Chondrocyte (in vitro differentiated cells): Measurements from ENCODE around the gene CADM1. TPM values are rescaled to one million over a fixed set of nuclear protein-coding genes. Genes with fewer than 3 reads are reported as not detected.

ENCODE experiments used
- DNase-seq: peaks from one replicate; pipeline ENCODE4 v3.0.0; 2021; ENCODE audit warnings: mixed read lengths, low spot score
- H3K27ac Mint-ChIP-seq: one replicate; pipeline ENCODE4 v1.8.0; 2021; ENCODE audit warnings: mild to moderate bottlenecking, moderate library complexity, mixed read lengths; ENCODE audit not compliant: unreplicated experiment
- H3K27me3 Mint-ChIP-seq: 2 replicates; pipeline ENCODE4 v1.8.0; 2021; ENCODE audit warnings: low read depth, mixed read lengths
- H3K36me3 Mint-ChIP-seq: 2 replicates; pipeline ENCODE4 v1.8.0; 2021; ENCODE audit warnings: low read depth, mixed read lengths
- H3K4me1 Mint-ChIP-seq: 2 replicates; pipeline ENCODE4 v1.8.0; 2021; ENCODE audit warnings: low read depth, mild to moderate bottlenecking, mixed read lengths
- H3K4me3 Mint-ChIP-seq: one replicate; pipeline ENCODE4 v1.8.0; 2021; ENCODE audit warnings: mild to moderate bottlenecking, moderate library complexity, mixed read lengths; ENCODE audit not compliant: unreplicated experiment
- H3K9me3 Mint-ChIP-seq: 2 replicates; pipeline ENCODE4 v1.8.0; 2021; ENCODE audit warnings: low read depth, mixed read lengths
- total RNA-seq: library from RNA; stranded (reverse); gene quantifications from 3 replicates; pipeline ENCODE4 v1.2.1, GENCODE V29; 2021
- TF ChIP-seq, protein P1 (sequence below): fragments of 200-600 bp; sonication (generic); IDR thresholded peaks from 2 replicates; pipeline ENCODE4 v1.5.0; 2021; ENCODE audit warnings: antibody characterized with exemption, mild to moderate bottlenecking, moderate library complexity

CADM1 gene
- total RNA-seq, 1 donor from 2014 or later, result 29.0 TPM

DNA sequence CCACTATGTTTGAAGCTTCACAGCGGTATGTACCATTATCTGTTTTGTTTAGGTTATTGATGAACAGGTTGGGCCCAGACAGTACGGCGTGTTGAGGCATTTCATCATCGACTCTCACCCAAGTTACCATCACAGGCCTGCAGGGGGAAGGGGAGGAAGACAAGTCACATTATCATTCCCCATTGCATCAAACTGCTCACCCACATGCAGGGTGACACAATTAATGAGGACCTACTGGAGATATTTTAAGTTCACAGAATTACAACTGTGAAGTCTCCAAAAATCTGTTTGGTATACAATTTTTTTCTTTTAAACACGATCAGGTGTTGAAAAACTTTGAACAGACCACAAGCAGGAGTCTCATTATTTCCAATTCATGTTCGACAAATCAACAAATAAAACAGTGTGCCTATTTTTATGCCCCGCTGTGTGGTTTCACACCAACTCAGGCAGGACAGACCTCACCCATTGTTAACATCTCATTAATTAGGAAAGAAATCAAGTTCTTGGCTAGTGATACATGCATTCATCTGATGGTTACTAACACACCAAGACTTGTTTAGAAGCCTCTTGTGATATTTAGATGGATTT, 289.5 kb downstream of the CADM1 start:
- no peaks in the 10 kb centered on the region for H3K27me3 Mint-ChIP-seq
- no peak for DNase-seq
- H3K4me3 Mint-ChIP-seq, result no peak overlapping the region
- no peaks in the 10 kb centered on the region for H3K9me3 Mint-ChIP-seq
- H3K27ac Mint-ChIP-seq, result no peak overlapping the region
- TF ChIP-seq, protein P1, sequence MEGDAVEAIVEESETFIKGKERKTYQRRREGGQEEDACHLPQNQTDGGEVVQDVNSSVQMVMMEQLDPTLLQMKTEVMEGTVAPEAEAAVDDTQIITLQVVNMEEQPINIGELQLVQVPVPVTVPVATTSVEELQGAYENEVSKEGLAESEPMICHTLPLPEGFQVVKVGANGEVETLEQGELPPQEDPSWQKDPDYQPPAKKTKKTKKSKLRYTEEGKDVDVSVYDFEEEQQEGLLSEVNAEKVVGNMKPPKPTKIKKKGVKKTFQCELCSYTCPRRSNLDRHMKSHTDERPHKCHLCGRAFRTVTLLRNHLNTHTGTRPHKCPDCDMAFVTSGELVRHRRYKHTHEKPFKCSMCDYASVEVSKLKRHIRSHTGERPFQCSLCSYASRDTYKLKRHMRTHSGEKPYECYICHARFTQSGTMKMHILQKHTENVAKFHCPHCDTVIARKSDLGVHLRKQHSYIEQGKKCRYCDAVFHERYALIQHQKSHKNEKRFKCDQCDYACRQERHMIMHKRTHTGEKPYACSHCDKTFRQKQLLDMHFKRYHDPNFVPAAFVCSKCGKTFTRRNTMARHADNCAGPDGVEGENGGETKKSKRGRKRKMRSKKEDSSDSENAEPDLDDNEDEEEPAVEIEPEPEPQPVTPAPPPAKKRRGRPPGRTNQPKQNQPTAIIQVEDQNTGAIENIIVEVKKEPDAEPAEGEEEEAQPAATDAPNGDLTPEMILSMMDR, result no peak
- H3K4me1 Mint-ChIP-seq, result peaks cover 17% of the 10 kb centered on the region
- H3K36me3 Mint-ChIP-seq, result no peaks in the 10 kb centered on the region

DNA sequence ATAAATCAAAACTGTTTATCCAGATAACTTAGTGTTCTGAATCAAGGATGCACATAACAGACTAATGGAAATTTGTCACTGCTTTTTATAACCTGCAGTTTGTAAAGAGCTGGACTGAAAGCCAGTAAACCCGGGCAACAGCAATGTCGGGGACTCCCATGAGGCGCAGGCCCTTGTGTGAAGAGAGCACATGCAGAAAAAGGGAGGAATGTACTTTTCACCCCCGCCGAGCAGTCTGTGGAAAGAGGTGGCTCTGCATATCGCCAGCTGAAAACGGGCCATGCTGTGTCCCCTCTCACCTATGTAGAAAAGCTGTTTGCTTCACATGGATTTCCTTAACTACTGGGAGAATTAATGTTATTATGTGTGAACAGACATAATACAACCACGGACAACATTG, 291.2 kb downstream of the CADM1 start:
- H3K9me3 Mint-ChIP-seq, result no peaks in the 10 kb centered on the region
- DNase-seq, result no peak
- H3K27ac Mint-ChIP-seq, result no peak overlapping the region
- no peaks in the 10 kb centered on the region for H3K27me3 Mint-ChIP-seq
- TF ChIP-seq, protein P1, result no peak
- H3K36me3 Mint-ChIP-seq, result no peaks in the 10 kb centered on the region
- H3K4me3 Mint-ChIP-seq, result no peak overlapping the region
- peaks cover 2% of the 10 kb centered on the region for H3K4me1 Mint-ChIP-seq

DNA sequence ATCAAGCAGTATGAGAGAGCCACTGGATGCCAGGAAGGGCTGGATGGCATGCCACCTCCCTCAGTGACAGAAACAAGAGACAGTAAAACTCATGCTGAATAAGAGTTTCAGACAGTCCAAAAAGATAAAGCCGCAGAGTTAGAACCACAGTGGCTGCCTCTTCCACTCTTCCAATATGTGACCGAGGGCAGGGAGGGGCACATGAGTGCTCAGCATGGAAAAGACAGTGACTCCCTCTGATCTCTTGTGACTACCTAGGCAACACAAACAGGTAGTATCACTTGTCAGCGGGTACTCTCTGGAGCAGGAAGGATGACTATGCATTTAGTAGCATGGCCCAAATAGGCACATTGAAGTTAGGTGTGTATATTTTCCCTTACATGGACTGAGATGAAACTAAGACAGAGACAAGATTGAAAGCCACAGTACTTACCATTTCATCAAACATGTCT, 295.4 kb downstream of the CADM1 start:
- no peak for DNase-seq
- Mint-ChIP-seq H3K27me3 (no peaks in the 10 kb centered on the region), H3K4me3 (no peak overlapping the region), H3K36me3 (no peaks in the 10 kb centered on the region), H3K4me1 (peaks cover 4% of the 10 kb centered on the region), H3K27ac (no peak overlapping the region), H3K9me3 (no peaks in the 10 kb centered on the region)
- TF ChIP-seq, protein P1, result no peak

DNA sequence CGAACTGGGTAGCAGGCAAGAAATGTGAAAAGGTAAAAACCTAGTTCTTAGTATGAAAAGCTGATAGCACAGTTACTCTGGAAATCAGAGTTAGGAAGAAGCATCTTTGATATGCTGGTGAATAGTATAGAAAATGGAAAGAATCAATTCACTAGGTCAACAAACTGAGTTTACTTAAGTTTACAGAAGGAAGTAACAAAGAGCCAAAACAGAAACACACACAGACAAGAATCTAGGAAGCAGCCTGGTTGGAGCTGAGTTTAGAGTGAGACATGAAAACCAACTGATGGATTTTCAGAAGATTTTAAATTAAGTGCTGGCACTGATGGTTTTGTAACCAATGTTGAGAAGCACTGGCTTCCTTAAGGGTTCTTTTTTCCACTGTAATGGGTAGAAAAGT, 296.3 kb downstream of the CADM1 start:
- Mint-ChIP-seq H3K27me3 (no peaks in the 10 kb centered on the region), H3K27ac (no peak overlapping the region)
- no peak for DNase-seq

DNA sequence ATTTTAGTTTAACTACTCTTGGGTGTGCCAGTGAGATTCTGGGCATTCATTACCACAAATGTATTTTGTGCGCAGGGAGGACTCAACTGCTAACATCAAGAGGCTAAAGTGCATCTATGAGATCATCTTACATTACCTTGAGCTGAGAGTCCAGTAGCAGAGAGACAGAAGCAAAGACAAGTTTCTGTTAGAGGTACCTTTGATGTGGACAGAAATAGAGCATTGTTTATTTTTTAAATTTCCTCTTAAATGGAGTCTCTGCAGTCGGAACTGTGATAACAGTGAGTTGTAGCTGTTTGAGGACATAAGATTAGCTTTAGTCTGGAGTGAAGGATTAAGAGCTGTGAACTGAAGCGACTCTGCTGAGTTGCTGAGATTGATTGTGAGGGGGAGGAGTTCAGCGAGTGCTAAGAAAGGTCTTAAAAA, 297.0 kb downstream of the CADM1 start:
- no peak overlapping the region for H3K4me3 Mint-ChIP-seq
- peaks cover 17% of the 10 kb centered on the region for H3K4me1 Mint-ChIP-seq
- H3K36me3 Mint-ChIP-seq, result no peaks in the 10 kb centered on the region
- no peaks in the 10 kb centered on the region for H3K9me3 Mint-ChIP-seq
- TF ChIP-seq, protein P1, result no peak
- no peaks in the 10 kb centered on the region for H3K27me3 Mint-ChIP-seq
- no peak overlapping the region for H3K27ac Mint-ChIP-seq
- DNase-seq, result no peak

More for the DNA sequence above, 296.3 kb downstream of the CADM1 start:
- H3K4me1 Mint-ChIP-seq, result peaks cover 9% of the 10 kb centered on the region
- no peaks in the 10 kb centered on the region for H3K9me3 Mint-ChIP-seq
- no peak overlapping the region for H3K4me3 Mint-ChIP-seq
- H3K36me3 Mint-ChIP-seq, result no peaks in the 10 kb centered on the region
- TF ChIP-seq, protein P1, result no peak
